Right atrium auricular region (tissue), 2 donors: Measurements from ENCODE around the gene UNC5C. TPM values are rescaled to one million over a fixed set of nuclear protein-coding genes. Genes with fewer than 3 reads are reported as not detected.

ENCODE experiments used
- DNase-seq: peaks from one replicate; pipeline ENCODE4 v3.0.0-alpha.2; 2019; ENCODE audit warnings: low spot score
- H3K27ac ChIP-seq, 2 donors: fragments of 200-600 bp; sonication (generic); 1 replicate in 1 of 2; 2 replicates in 1 of 2; pipeline ENCODE4 v1.5.1; 2016 to 2019
- H3K27me3 ChIP-seq, 2 donors: fragments of 200-600 bp; sonication (generic); one replicate each; pipeline versions ENCODE4 v1.5.1 to v1.6.0; 2017 to 2019
- H3K36me3 ChIP-seq: fragments of 200-600 bp; sonication (generic); one replicate; pipeline ENCODE4 v1.5.1; 2016
- H3K4me1 ChIP-seq, 2 donors: fragments of 200-600 bp; sonication (generic); one replicate each; pipeline versions ENCODE4 v1.5.1 to v1.6.0; 2017 to 2019
- H3K4me3 ChIP-seq, 2 donors: fragments of 200-600 bp; sonication (generic); 1 replicate in 1 of 2; 2 replicates in 1 of 2; pipeline ENCODE4 v1.5.1; 2017 to 2019; ENCODE audit warnings: mild to moderate bottlenecking in 1 of 2, moderate library complexity in 1 of 2
- H3K9me3 ChIP-seq, 2 donors: fragments of 200-600 bp; sonication (generic); one replicate each; pipeline ENCODE4 v1.5.1; 2019
- CTCF ChIP-seq, 2 donors: fragments of 200-600 bp; sonication (generic); IDR thresholded peaks; one replicate each; pipeline ENCODE4 v1.5.1; 2019; ENCODE audit warnings: antibody characterized with exemption in 2 of 2
- total RNA-seq, 2 donors: library from RNA; depleted of rRNA; stranded (reverse); fragments of >200 nt; gene quantifications; one replicate each; pipeline ENCODE4 v1.1.0, GENCODE V29; 2016

The UNC5C gene
- total RNA-seq, 2 donors from 2014 or later = 3.8 to 4.6 TPM

- Histone ChIP-seq H3K4me1 (no peaks in the 10 kb centered on the region), H3K4me3 (no peak overlapping the region), H3K27ac (no peak overlapping the region), H3K36me3 (no peaks in the 10 kb centered on the region), H3K27me3 (no peaks in the 10 kb centered on the region), H3K9me3 (no peaks in the 10 kb centered on the region)
- TF ChIP-seq CTCF (IDR thresholded peaks at IDR 0.05) = no peak
- DNase-seq = no peak
Observed at GRCh38 chr4:95387719-95388118, 161.1 kb downstream of the UNC5C start.

DNA sequence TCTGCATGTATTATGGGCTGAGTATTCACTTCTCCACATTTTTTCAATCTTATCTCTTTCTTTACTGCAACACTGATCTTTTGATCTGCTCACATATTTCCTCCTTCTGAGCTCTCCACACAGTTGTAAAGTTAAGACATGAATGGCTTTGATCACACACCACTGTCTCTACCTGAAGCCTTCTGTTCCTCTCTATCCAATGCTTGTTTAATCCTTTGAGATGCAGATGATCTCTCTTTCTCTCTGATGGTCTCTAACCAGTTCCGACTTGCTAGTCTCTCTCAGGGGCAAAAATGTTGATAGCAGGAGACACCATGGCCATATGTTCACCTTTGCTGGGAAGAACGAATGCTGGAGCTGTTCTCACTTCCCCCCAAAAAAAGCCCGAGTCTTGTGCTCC is 162.4 kb downstream of the UNC5C start:
- H3K27ac ChIP-seq = no peak overlapping the region
- no peak for TF ChIP-seq CTCF (IDR thresholded peaks at IDR 0.05)
- DNase-seq = no peak

GRCh38 chr4:95381843-95382580 is 166.8 kb downstream of the UNC5C start:
- Histone ChIP-seq H3K27ac (no peak overlapping the region), H3K27me3 (no peaks in the 10 kb centered on the region), H3K4me3 (no peak overlapping the region), H3K9me3 (no peaks in the 10 kb centered on the region), H3K36me3 (no peaks in the 10 kb centered on the region), H3K4me1 (no peaks in the 10 kb centered on the region)
- TF ChIP-seq CTCF (IDR thresholded peaks at IDR 0.05) = no peak
- DNase-seq = no peak

More for the DNA sequence above, 162.4 kb downstream of the UNC5C start:
- Histone ChIP-seq H3K9me3 (no peaks in the 10 kb centered on the region), H3K27me3 (no peaks in the 10 kb centered on the region), H3K4me1 (no peaks in the 10 kb centered on the region), H3K36me3 (no peaks in the 10 kb centered on the region), H3K4me3 (no peak overlapping the region)

- no peak for DNase-seq
- Histone ChIP-seq H3K9me3 (no peaks in the 10 kb centered on the region), H3K4me3 (no peak overlapping the region), H3K27me3 (no peaks in the 10 kb centered on the region), H3K4me1 (no peaks in the 10 kb centered on the region), H3K27ac (no peak overlapping the region), H3K36me3 (no peaks in the 10 kb centered on the region)
- TF ChIP-seq CTCF (IDR thresholded peaks at IDR 0.05) = no peak
Observed at GRCh38 chr4:95379633-95380032, 169.1 kb downstream of the UNC5C start.

DNA sequence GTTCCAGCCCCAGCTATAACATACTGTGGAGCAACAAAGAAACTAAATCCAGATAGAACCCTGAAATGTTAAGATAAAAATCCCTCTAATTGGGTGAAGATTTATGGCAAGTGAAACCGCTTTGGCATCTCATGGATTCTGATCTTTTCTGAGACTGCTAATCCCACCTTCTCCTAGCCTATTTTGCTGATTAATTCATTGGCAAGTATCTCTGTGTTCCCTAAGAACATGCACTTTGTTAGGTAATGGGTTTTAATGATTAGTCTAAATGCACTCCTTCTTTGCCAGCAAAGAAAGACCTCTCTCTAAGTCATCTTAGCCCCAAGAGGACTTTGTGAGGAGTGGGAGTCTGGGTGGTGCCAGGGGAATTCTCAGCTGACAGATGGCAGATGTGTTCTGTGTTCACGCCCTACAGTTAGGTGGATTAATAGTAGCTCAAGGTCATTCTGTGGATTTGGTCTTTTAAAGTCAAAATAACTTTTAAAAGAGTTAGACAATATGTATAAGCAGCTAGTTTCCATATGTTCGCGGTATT is 171.3 kb downstream of the UNC5C start:
- H3K27ac ChIP-seq = no peak overlapping the region
- no peaks in the 10 kb centered on the region for H3K9me3 ChIP-seq
- no peak for TF ChIP-seq CTCF (IDR thresholded peaks at IDR 0.05)
- DNase-seq = no peak
- no peak overlapping the region for H3K4me3 ChIP-seq
- no peaks in the 10 kb centered on the region for H3K4me1 ChIP-seq
- H3K36me3 ChIP-seq = no peaks in the 10 kb centered on the region
- H3K27me3 ChIP-seq = no peaks in the 10 kb centered on the region
